ENCODE results near the gene WDR76. TPM values are rescaled to one million over a fixed set of nuclear protein-coding genes. Genes with fewer than 3 reads are reported as not detected.
"Not testable (repeated sequence)": the region's sequence is repeated elsewhere in the genome, so short reads cannot be mapped to it uniquely, and the experiment has no call there.

The WDR76 gene
- polyA plus RNA-seq, 1 donor from 2014 or later, result 0.43 TPM

DNA sequence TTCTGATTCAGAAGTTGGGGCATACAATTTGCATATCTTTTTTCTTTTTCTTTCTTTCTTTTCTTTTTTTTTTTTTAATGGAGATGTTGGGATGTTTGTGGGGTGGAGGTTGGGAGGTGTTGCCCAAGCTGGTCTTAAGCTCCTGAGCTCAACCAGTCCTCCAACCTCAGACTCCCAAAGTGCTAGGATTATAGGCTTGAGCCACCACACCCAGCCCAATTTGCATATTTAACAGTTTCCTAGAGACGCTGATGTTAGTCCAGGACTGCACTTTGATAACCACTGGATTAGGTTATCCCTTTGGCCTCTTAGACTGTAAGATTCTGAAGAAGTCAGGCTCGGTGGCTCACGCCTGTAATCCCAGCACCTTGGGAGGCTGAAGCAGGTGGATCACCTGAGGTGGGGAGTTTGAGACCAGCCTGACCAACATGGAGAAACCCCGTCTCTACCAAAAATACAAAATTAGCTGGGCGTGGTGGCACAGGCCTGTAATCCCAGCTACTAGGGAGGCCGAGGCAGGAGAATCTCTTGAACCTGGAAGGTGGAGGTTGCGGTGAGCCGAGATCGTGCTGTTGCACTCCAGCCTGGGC is 3.2 kb downstream of the WDR76 start:
- not testable (repeated sequence) for H3K27ac ChIP-seq (ENCODE audit: low read length); H3K9ac ChIP-seq (ENCODE audit: low read length); H3K4me3 ChIP-seq (ENCODE audit: low read length); H3K9me2 ChIP-seq (ENCODE audit: insufficient read depth, low read length); H3K4me2 ChIP-seq (ENCODE audit: low read length); H4K20me1 ChIP-seq (ENCODE audit: insufficient read depth); H3K9me3 ChIP-seq (ENCODE audit: low read length); H3K36me3 ChIP-seq (ENCODE audit: insufficient read depth, low read length); H3K27me3 ChIP-seq (ENCODE audit: insufficient read depth, low read depth, low read length); H2AFZ ChIP-seq (ENCODE audit: low read depth, low read length); H3F3A ChIP-seq (ENCODE audit: insufficient read depth, low read length, poor library complexity, severe bottlenecking); H3K79me2 ChIP-seq (replicated peaks; ENCODE audit: insufficient read depth, low read length)

DNA sequence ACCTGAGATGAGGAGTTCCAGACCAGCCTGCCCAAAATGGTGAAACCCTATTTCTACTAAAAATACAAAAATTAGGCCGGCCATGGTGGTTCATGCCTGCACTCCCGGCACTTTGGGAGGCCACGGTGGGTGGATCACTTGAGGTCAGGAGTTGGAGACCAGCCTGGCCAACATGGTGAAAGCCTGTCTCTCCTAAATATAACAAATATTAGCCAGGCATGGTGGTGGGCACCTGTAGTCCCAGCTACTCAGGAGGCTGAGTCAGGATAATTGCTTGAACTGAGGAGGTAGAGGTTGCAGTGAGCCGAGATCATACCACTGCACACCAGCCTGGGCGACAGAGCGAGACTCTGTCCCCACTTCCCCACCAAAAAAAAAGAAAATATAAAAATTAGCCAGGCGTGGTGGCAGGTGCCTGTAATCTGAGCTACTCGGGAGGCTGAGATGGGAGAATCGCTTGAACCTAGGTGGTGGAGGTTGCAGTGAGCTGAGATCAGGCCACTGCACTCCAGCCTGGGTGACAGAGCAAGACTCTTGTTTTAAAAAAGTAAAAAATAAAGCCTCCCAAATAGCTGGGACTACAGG is 4.0 kb downstream of the WDR76 start:
- not testable (repeated sequence) for H3K27me3 ChIP-seq (ENCODE audit: insufficient read depth, low read depth, low read length); H3F3A ChIP-seq (ENCODE audit: insufficient read depth, low read length, poor library complexity, severe bottlenecking); H3K79me2 ChIP-seq (replicated peaks; ENCODE audit: insufficient read depth, low read length); H3K36me3 ChIP-seq (ENCODE audit: insufficient read depth, low read length); H3K27ac ChIP-seq (ENCODE audit: low read length); H4K20me1 ChIP-seq (ENCODE audit: insufficient read depth); H3K4me2 ChIP-seq (ENCODE audit: low read length); H3K9ac ChIP-seq (ENCODE audit: low read length); H3K4me3 ChIP-seq (ENCODE audit: low read length); H2AFZ ChIP-seq (ENCODE audit: low read depth, low read length); H3K9me2 ChIP-seq (ENCODE audit: insufficient read depth, low read length); H3K9me3 ChIP-seq (ENCODE audit: low read length)

DNA sequence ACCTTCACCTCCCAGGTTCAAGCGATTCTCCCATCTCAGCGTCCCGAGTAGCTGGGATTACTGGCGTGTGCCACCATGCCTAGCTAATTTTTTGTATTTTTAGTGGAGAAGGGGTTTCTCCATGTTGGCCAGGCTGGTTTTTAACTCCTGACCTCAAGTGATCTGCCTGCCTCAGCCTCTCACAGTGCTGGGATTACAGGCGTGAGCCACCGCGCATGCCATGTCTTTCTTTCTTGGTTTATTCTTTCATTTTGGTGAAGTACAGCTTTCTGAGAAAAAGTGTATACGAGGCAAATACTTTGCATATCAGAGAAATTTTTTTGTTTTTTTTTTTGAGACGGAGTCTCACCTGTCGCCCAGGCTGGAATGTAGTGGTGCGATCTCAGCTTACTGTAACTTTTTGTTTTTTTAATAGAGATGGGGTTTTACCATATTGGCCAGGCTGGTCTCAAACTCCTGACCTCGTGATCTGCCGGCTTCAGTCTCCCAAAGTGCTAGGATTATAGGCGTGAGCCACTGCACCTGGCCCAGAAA is 4.8 kb downstream of the WDR76 start:
- not testable (repeated sequence) for H3K9ac ChIP-seq (ENCODE audit: low read length); H3K9me3 ChIP-seq (ENCODE audit: low read length); H3K27me3 ChIP-seq (ENCODE audit: insufficient read depth, low read depth, low read length); H3K79me2 ChIP-seq (replicated peaks; ENCODE audit: insufficient read depth, low read length); H4K20me1 ChIP-seq (ENCODE audit: insufficient read depth); H3K9me2 ChIP-seq (ENCODE audit: insufficient read depth, low read length); H2AFZ ChIP-seq (ENCODE audit: low read depth, low read length); H3K27ac ChIP-seq (ENCODE audit: low read length); H3K4me2 ChIP-seq (ENCODE audit: low read length); H3K36me3 ChIP-seq (ENCODE audit: insufficient read depth, low read length); H3K4me3 ChIP-seq (ENCODE audit: low read length); H3F3A ChIP-seq (ENCODE audit: insufficient read depth, low read length, poor library complexity, severe bottlenecking)

DNA sequence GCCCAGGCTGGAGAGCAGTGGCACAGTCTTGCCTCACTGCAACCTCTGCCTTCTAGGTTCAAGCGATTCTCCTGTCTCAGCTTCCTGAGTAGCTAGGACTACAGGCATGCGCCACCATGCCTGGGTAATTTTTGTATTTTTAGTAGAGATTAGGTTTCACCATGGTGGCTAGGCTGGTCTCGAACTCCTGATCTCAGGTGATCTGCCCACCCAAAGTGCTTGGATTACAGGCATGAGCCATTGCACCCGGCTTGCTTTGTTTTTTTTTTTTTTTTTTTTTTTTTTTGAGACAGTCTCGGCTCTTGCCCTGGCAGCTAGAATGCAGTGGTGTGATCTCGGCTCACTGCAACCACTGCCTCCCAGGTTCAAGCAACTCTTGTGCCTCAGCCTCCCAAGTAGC is 5.7 kb downstream of the WDR76 start:
- H4K20me1 ChIP-seq (ENCODE audit: insufficient read depth); H3K79me2 ChIP-seq (replicated peaks; ENCODE audit: insufficient read depth, low read length); H3K9me2 ChIP-seq (ENCODE audit: insufficient read depth, low read length); H3K27ac ChIP-seq (ENCODE audit: low read length); H3K27me3 ChIP-seq (ENCODE audit: insufficient read depth, low read depth, low read length); H3K4me2 ChIP-seq (ENCODE audit: low read length); H3K9me3 ChIP-seq (ENCODE audit: low read length); H3K36me3 ChIP-seq (ENCODE audit: insufficient read depth, low read length); H3K4me3 ChIP-seq (ENCODE audit: low read length); H3K9ac ChIP-seq (ENCODE audit: low read length); H2AFZ ChIP-seq (ENCODE audit: low read depth, low read length); H3F3A ChIP-seq (ENCODE audit: insufficient read depth, low read length, poor library complexity, severe bottlenecking): not testable (repeated sequence)

DNA sequence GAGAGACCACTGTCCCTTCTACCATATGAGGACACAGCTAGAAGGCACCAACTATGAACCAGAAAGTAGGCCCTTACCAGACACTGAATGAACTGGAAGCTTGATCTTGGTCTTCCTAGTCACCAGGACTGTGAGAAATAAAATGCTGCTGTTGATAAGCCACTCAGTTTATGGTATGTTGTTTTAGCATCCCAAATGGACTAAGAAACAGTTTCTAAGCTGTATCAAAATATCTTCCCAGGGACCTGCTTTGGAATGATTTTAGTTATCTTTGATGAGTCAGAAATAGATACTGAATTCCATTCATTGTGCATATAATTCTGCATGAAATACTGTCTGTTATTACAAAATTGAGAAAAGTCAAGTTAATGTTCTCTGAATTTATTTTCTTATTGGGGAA is 18.6 kb downstream of the WDR76 start:
- Histone ChIP-seq H4K20me1 (ENCODE audit: insufficient read depth) (no peaks in the 10 kb centered on the region), H3K9ac (ENCODE audit: low read length) (no peak overlapping the region), H3K9me2 (ENCODE audit: insufficient read depth, low read length) (no peaks in the 10 kb centered on the region), H3K27ac (ENCODE audit: low read length) (no peak overlapping the region), H3F3A (ENCODE audit: insufficient read depth, low read length, poor library complexity, severe bottlenecking) (no peaks in the 10 kb centered on the region), H3K79me2 (replicated peaks; ENCODE audit: insufficient read depth, low read length) (no peaks in the 10 kb centered on the region), H3K27me3 (ENCODE audit: insufficient read depth, low read depth, low read length) (no peaks in the 10 kb centered on the region), H3K36me3 (ENCODE audit: insufficient read depth, low read length) (no peaks in the 10 kb centered on the region), H3K4me3 (ENCODE audit: low read length) (no peak overlapping the region), H2AFZ (ENCODE audit: low read depth, low read length) (no peak overlapping the region), H3K4me2 (ENCODE audit: low read length) (no peak overlapping the region), H3K9me3 (ENCODE audit: low read length) (no peaks in the 10 kb centered on the region)
- TF ChIP-seq TAF1 (IDR thresholded peaks at IDR 0.05; ENCODE audit: low read depth) (no peak), EZH2 (IDR thresholded peaks at IDR 0.05; ENCODE audit: borderline replicate concordance, insufficient read depth, low read length, poor library complexity, severe bottlenecking) (no peak), POLR2AphosphoS5 (IDR thresholded peaks at IDR 0.05) (no peak), SMC3 (conservative IDR thresholded peaks at IDR 0.05; ENCODE audit: poor library complexity) (no peak), EP300 (conservative IDR thresholded peaks at IDR 0.05; ENCODE audit: poor library complexity, severe bottlenecking) (no peak), RAD21 (conservative IDR thresholded peaks at IDR 0.05) (no peak), MXI1 (conservative IDR thresholded peaks at IDR 0.05; ENCODE audit: poor library complexity, severe bottlenecking) (no peak)
- TF ChIP-seq, protein P1, sequence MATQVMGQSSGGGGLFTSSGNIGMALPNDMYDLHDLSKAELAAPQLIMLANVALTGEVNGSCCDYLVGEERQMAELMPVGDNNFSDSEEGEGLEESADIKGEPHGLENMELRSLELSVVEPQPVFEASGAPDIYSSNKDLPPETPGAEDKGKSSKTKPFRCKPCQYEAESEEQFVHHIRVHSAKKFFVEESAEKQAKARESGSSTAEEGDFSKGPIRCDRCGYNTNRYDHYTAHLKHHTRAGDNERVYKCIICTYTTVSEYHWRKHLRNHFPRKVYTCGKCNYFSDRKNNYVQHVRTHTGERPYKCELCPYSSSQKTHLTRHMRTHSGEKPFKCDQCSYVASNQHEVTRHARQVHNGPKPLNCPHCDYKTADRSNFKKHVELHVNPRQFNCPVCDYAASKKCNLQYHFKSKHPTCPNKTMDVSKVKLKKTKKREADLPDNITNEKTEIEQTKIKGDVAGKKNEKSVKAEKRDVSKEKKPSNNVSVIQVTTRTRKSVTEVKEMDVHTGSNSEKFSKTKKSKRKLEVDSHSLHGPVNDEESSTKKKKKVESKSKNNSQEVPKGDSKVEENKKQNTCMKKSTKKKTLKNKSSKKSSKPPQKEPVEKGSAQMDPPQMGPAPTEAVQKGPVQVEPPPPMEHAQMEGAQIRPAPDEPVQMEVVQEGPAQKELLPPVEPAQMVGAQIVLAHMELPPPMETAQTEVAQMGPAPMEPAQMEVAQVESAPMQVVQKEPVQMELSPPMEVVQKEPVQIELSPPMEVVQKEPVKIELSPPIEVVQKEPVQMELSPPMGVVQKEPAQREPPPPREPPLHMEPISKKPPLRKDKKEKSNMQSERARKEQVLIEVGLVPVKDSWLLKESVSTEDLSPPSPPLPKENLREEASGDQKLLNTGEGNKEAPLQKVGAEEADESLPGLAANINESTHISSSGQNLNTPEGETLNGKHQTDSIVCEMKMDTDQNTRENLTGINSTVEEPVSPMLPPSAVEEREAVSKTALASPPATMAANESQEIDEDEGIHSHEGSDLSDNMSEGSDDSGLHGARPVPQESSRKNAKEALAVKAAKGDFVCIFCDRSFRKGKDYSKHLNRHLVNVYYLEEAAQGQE (IDR thresholded peaks at IDR 0.05; ENCODE audit: borderline replicate concordance), result no peak
- TF ChIP-seq, protein P2, sequence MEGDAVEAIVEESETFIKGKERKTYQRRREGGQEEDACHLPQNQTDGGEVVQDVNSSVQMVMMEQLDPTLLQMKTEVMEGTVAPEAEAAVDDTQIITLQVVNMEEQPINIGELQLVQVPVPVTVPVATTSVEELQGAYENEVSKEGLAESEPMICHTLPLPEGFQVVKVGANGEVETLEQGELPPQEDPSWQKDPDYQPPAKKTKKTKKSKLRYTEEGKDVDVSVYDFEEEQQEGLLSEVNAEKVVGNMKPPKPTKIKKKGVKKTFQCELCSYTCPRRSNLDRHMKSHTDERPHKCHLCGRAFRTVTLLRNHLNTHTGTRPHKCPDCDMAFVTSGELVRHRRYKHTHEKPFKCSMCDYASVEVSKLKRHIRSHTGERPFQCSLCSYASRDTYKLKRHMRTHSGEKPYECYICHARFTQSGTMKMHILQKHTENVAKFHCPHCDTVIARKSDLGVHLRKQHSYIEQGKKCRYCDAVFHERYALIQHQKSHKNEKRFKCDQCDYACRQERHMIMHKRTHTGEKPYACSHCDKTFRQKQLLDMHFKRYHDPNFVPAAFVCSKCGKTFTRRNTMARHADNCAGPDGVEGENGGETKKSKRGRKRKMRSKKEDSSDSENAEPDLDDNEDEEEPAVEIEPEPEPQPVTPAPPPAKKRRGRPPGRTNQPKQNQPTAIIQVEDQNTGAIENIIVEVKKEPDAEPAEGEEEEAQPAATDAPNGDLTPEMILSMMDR (IDR thresholded peaks at IDR 0.05; ENCODE audit: poor library complexity, severe bottlenecking), result no peak

All from neural cell (in vitro differentiated cells).